ENCODE data around the gene SYTL5.

The SYTL5 gene

DNA sequence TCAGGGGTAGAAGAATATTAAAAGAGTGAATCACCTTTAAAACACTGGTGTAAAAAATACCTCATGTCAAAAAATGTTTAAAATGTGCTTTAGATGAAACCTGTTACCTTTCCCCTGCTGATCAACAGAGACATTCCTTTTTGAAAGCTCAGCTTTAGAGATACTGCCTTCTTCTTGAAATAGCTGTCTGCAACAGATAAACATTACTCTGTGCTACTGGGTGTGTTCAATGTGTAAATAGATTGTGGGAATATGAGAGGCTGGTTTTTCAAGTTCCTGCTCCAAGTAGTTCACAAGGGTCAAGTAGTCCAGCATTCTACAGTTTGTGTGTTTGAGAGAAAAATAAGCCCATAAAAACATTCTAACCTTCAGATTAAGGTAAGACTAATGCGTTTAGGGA, at the start of gene SYTL5:
Gene SYTL5, plus strand, starts transcription at position 263 of the 400 bp plus-strand sequence. CDS start 27,337 bp downstream, outside the sequence.
- TF ChIP-seq GATA3 (IDR thresholded peaks at IDR 0.05; ENCODE audit: low read depth, low read length) (no peak), GATA2 (IDR thresholded peaks at IDR 0.05; ENCODE audit: low read depth, low read length) (no peak)

DNA sequence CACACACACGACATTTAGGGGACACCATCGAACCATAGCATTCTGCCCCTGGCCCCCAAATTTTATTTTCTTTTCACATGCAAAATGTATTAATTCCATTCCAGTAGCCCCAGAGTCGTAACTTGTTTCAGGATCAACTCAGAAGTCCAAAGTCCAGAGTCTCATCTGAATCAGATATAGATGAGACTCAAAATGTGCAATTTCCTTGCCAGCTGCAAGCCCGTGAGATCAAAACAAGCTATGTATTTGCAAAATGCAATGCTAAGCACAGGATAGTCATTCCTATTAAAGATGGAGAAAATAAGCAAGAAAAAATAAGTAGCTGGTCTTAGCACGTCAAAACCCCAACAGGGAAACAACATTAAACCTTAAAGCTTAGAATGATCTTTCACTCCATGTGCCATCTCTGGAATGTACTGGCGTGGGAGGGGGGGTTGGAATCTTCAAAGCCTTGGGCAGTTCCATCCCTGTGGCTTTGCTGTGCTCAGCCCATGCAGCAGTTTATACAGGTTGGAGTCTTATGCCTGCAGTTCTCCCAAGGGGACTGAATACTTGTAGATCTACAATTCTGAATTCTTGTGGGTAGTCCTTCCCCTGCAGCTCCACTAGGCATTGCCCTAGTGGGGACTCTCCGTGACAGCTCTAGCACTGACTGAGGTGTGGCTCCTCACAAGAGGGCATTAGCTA, 47.7 kb upstream of the SYTL5 start:
- TF ChIP-seq GATA2 (IDR thresholded peaks at IDR 0.05; ENCODE audit: low read depth, low read length), result no peak
- TF ChIP-seq GATA3 (IDR thresholded peaks at IDR 0.05; ENCODE audit: low read depth, low read length), result no peak

DNA sequence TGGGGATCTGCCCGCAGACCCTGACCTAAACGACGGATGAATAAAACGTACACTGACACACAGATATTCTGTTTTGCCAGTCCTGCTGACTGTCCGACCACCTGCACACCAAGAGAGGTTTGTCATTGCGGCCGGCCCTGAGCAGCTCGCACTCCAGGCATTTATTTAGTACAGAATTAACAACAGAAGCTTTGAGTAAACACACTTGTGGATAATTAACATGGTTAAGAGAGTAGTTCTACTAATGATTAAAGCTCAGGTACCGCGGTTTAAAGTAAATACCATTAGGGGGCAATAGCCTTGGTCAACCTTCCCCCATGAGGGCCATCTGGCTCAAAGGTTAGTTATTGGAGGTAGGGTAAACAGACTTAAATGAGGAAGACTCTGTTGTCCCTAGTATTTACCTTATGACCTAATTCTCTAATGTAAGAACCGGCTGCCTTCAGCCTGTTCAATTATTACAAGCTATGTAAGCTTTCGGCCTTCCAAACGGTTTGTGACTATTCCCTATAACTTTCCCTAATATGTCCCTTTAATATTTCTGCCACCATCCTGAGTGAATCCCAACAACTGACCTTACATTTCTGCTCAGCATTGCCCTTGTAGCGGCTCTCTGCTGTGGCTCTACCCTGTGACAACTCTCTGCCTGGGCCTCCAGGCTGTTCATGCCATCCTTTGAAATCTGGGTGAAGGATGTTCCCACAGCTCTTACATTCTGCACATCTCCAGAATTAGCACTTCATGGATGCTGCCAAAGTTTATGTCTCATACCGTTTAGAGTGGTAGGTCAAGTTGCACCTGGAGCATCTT, 46.9 kb upstream of the SYTL5 start:
- TF ChIP-seq GATA2 (IDR thresholded peaks at IDR 0.05; ENCODE audit: low read depth, low read length), result no peak
- no peak for TF ChIP-seq GATA3 (IDR thresholded peaks at IDR 0.05; ENCODE audit: low read depth, low read length)

DNA sequence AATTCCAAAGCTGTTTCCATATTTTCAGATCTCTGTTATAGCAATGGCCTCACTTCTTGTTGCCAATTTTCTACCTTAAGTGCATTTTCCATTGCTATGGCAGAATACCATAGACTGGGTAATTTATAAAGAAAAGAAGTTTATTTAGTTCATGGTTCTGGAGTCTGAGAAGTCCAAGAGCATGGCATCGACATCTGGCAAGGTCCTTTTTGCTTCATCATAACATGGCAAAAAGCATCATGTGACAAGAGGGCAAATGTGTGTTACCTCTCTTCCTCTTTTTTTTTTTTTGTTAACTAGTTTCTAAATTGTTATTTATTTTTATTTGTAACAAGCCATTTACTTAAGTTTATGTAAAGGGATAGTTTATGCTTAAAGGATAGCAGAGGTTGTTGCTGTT, 45.2 kb upstream of the SYTL5 start:
- no peak for TF ChIP-seq GATA2 (IDR thresholded peaks at IDR 0.05; ENCODE audit: low read depth, low read length)
- TF ChIP-seq GATA3 (IDR thresholded peaks at IDR 0.05; ENCODE audit: low read depth, low read length), result no peak

DNA sequence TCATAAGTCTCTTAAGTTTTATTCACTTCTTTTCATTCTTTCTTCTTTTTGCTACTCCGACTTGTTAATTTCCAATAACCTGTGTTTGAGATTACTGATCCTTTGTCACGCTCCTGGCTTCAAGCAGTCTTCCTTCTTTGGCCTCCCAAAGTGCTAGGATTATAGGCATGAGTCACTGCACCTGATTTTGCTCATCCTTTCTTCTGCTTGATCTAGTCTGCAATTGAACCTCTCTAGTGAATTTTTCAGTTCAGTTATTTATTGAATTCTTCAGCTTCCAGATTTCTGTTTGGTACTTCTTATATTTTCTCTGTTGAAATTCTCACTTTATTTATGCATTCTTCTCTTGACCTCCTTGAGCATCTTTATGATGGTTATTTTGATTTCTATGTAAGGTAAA, 38.6 kb upstream of the SYTL5 start:
- TF ChIP-seq GATA2 (IDR thresholded peaks at IDR 0.05; ENCODE audit: low read depth, low read length) (no peak), GATA3 (IDR thresholded peaks at IDR 0.05; ENCODE audit: low read depth, low read length) (no peak)

DNA sequence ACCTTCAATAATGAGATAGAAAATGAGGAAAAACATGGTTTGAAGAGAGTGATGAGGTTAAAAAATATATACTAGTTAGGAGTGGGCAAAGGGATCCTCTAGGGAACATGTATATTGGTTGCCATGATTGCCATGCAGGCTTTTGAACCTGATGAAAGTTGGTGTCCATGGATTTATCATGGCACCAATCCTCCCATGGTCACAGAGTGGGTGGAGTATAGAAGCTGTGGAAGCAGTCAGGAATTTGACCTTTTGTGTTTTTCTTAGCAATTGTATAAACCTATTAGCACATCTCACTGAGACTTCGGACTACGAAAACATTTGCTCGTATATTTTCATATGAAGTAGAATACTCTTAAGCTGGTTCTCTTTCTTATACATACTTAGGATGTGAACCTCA, 30.9 kb upstream of the SYTL5 start:
- TF ChIP-seq GATA3 (IDR thresholded peaks at IDR 0.05; ENCODE audit: low read depth, low read length), result no peak
- no peak for TF ChIP-seq GATA2 (IDR thresholded peaks at IDR 0.05; ENCODE audit: low read depth, low read length)

DNA sequence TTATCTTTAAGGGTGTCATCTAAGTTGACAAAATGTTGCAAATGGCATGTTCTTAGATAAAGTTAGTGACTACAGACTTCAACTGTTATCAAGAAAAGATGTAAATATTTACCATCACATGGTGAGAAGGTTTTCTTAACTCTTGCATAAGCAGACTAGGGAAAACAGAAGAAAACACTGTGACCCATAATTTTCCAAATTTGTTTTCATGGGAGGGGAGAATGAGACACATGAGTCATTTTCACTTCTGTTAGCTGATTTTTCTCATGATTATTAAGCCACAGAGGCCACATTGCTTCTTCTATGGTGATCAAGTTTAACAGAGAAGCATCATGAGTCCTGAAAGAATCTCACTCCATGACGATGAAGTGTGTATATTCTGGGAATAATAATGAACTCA, 30.2 kb upstream of the SYTL5 start:
- no peak for TF ChIP-seq GATA2 (IDR thresholded peaks at IDR 0.05; ENCODE audit: low read depth, low read length)
- TF ChIP-seq GATA3 (IDR thresholded peaks at IDR 0.05; ENCODE audit: low read depth, low read length), result no peak

DNA sequence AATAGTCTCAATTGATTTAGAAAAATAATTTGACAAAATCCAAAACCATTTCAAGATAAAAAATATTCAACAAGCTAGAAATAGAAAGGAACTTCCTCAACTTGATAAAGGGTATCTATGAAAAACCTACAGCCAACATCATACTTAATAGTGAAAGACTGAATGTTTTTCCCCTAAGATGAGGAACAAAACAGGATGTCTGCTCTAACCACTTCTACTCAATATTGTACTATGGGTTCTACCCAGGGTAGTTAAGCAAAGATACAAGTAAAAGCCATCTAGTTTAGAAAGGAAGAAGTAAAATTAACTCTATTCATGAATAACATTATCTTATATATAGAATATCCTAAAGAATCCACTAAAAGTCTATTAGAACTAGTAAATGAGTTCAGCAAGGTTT, 21.5 kb upstream of the SYTL5 start:
- no peak for TF ChIP-seq GATA2 (IDR thresholded peaks at IDR 0.05; ENCODE audit: low read depth, low read length)
- TF ChIP-seq GATA3 (IDR thresholded peaks at IDR 0.05; ENCODE audit: low read depth, low read length), result no peak

GRCh38 chrX:37986893-37987292, 19.5 kb upstream of the SYTL5 start:
- no peak for TF ChIP-seq GATA2 (IDR thresholded peaks at IDR 0.05; ENCODE audit: low read depth, low read length)
- TF ChIP-seq GATA3 (IDR thresholded peaks at IDR 0.05; ENCODE audit: low read depth, low read length), result no peak

GRCh38 chrX:37989304-37989703, 17.0 kb upstream of the SYTL5 start:
- TF ChIP-seq GATA2 (IDR thresholded peaks at IDR 0.05; ENCODE audit: low read depth, low read length) (no peak), GATA3 (IDR thresholded peaks at IDR 0.05; ENCODE audit: low read depth, low read length) (no peak)

DNA sequence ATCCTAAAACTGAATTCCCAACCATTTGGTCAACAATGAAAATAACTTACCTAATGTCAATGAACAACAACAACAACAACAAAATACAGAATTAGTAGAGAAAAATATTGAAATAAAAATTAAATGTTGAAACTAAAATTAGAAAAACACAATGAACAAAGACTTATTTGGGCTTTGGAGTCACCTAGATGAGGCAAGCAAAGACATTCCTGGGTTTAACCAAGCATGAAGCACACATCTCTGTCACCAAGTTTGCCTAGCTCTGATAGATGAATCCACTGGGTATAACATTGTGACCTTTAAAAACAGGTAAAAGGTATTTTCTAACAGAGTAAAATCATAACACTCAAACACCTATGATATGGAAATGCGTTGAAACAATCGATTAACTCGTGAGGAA, 13.2 kb upstream of the SYTL5 start:
- TF ChIP-seq GATA3 (IDR thresholded peaks at IDR 0.05; ENCODE audit: low read depth, low read length) (no peak), GATA2 (IDR thresholded peaks at IDR 0.05; ENCODE audit: low read depth, low read length) (no peak)

DNA sequence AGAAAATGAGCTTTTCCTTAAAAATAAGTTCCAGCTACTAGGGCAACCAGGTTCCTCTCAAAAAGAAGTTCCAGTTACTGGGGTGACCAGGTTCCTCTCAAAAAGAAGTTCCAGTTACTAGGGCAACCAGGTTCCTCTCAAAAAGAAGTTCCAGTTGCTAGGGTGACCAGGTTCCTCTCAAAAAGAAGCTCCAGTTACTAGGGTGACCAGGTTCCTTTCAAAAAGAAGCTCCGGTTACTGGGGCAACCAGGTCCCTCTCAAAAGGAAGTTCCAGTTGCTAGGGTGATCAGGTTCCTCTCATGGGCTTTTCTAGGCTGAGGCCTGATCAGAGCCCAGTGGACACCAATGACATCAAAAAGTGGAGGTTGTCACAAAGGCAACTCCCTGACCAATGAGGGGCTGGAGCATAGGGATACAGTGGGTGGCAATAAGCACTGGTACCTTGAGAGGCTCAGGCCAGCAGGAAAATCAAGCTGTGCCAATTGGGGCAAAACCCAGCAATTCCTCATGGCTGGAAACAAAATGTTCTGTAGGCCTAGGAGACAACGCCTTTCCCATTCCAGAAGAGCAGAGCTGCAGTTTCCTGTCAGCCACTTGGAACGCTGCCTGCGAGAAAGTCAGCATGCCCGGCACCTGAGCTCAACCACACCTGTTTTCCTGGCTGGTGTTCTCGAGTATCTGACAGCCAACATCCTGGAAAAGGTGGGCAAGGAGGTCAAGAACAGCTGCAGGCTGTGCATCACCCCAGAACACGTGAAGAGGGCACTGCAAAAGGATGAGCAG, 12.3 kb upstream of the SYTL5 start:
- TF ChIP-seq GATA2 (IDR thresholded peaks at IDR 0.05; ENCODE audit: low read depth, low read length), result no peak
- TF ChIP-seq GATA3 (IDR thresholded peaks at IDR 0.05; ENCODE audit: low read depth, low read length), result no peak

DNA sequence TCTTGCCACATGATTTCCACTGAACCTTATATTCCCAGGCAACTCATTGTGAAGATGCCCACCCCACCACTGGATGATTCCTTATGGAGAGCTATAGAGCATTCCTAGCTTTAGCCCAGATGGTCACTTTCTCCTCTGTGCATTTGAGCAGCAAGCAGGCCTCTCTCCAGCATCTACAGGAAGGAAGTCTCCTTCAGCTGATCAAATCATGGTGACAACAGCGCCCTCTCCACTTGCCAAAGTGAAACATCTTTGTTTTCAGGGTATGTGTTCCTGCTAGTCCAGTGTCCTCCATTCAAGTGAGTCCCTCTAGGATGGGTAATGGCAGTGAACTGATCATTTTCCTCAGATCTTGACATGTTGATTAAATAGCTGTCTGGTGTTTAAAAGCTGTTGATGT, 10.9 kb upstream of the SYTL5 start:
- TF ChIP-seq GATA3 (IDR thresholded peaks at IDR 0.05; ENCODE audit: low read depth, low read length) (no peak), GATA2 (IDR thresholded peaks at IDR 0.05; ENCODE audit: low read depth, low read length) (no peak)

GRCh38 chrX:37997096-37997495, 9.3 kb upstream of the SYTL5 start:
- no peak for TF ChIP-seq GATA3 (IDR thresholded peaks at IDR 0.05; ENCODE audit: low read depth, low read length)

All from SH-SY5Y (cell line).